OCI-M2 (cell line): ENCODE data around the gene MPP2.
"Not testable (repeated sequence)": the region's sequence is repeated elsewhere in the genome, so short reads cannot be mapped to it uniquely, and the experiment has no call there.

Experiments used
- DNase-seq: peaks from one replicate; lab custom pipeline; 2025; ENCODE audit not compliant: unreplicated experiment; lab: John Stamatoyannopoulos, UW

MPP2 gene, protein sequence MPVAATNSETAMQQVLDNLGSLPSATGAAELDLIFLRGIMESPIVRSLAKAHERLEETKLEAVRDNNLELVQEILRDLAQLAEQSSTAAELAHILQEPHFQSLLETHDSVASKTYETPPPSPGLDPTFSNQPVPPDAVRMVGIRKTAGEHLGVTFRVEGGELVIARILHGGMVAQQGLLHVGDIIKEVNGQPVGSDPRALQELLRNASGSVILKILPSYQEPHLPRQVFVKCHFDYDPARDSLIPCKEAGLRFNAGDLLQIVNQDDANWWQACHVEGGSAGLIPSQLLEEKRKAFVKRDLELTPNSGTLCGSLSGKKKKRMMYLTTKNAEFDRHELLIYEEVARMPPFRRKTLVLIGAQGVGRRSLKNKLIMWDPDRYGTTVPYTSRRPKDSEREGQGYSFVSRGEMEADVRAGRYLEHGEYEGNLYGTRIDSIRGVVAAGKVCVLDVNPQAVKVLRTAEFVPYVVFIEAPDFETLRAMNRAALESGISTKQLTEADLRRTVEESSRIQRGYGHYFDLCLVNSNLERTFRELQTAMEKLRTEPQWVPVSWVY

DNA sequence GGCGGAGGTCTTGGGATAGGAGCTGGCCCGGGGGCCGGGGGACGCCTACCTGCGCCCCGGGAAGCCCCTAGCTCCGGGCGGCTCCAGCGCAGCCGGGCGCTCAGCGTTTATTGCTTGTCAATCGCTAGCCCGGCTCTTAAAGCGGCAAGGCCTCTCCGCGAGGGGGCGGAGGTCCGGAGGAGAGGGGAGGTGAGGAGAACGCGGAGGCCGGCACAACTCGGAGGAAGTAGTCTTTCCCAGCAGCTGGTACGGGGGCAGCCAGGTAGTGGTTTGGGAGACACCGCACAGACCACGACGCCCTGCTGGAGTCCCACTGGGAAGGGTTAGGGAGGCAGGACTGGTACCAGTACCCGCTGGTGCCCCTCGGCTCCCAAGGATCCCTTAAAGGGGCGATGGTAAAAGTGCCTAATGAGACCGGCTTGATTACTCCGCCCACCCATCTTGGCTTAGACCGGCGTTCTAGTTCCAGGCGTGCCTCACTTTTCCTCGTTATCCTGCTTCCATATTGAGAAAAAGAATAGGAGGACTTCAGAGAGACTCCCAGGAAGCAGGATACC lies at the start of gene MPP2:
Gene MPP2, minus strand, starts transcription at position 112 of the 557 bp plus-strand sequence. CDS start 3,076 bp downstream, outside the sequence.
- peak; percentile 84 for DNase-seq

DNA sequence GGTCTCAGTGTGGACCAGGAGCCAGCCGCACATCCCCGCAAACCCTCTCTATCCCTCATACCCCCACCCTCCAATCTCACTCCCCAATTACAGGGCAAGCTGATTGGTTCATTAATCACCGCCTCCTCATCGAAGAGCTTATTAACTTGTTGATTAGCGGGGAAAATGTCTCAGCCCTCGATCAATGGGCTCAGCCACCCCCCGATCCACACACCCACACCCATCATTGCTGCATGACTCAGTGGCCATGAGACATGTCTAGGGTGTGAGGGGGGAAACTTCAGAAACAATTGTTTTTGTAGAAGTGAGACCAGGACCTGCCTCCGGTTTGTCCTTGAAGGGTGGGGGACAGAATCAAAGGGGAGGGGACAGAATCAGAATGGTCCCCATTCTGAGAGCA lies 48.9 kb upstream of the MPP2 start:
- no peak for DNase-seq

DNA sequence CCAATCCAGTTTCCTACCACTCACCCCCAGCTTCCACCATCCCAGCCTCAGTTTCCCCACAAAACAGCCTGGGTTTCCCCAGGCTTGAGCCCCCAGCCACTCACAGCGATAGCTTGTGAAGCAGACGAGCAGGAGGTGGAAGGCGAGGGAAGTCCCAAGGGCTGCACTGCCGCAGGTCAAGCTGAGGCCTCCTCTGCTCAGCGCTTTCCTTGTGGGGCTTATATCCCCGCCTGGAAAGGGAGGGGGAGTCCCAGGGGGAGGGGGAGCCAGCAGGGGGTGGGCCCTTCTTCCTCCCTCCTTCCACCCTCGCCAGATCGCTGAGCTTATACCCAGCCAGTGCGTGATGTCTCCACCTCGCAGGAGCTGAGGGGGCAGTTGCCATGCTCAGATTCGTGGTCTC lies 46.4 kb upstream of the MPP2 start, which contains the start of gene PYY:
Gene PYY, minus strand, starts transcription at position 195 of the 400 bp plus-strand sequence. CDS start 457 bp downstream, outside the sequence.
- DNase-seq: no peak

- DNase-seq: no peak
Measured at GRCh38 chr17:43952724-43953666, 45.7 kb upstream of the MPP2 start.

DNA sequence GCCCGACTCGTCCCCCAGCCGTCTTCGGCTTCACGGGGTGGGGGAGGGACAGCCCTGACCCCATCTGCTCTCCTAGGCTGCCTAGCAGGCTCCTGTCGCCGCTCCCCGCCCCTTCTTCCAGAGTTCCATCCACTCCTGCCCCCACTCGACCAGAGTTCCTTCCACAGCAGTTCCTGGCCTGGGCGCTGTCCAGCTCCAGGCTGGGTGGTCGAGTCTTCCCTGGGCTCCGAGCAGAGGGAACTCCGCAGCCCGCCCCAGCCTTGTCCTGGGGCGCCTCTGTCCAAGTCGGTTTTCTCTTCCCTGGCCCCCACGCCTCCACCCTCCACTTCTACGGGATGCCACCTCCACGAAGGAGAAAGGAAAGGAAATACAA lies 45.0 kb upstream of the MPP2 start:
- DNase-seq: no peak

DNA sequence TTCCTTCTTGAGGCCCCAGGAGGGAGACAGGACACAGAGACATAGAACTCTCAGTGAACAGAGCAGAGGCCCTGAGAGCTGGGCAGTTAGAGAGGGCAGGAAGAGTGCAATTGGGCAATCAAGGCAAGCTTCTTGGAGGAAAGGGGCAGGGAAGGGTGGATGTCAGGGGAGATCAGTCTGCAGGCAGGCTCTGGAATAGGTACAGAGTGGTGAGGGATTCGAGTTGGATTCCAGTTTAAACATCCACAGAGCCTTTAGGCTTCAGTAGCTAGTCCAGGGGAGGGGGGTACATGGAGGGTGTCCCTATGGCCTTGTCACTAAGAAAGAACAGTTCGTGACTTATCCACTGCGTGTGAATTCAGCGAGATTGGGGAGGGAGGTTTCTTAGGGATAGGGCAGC lies 44.4 kb upstream of the MPP2 start:
- DNase-seq: no peak

- no peak for DNase-seq
Measured at GRCh38 chr17:43950554-43950953, 43.2 kb upstream of the MPP2 start.

DNA sequence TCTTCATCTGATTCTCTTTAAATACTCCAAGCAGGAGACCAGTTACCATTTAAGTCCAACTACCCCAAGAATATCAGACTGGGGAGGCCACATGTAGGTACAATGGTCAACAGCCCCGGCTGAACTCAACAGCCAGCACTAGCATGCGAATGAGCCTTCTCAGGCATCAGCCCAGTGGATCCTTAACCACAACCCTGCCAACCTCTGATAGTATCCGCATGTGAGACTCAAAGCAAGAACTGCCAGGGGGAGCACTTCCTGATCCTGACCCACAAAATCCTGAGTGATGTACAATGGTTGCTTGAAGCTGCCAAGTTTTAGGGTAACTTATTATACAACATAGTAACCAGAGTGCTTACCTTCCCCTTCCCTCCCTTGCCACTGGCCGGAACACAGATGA lies 42.4 kb upstream of the MPP2 start:
- no peak for DNase-seq

DNA sequence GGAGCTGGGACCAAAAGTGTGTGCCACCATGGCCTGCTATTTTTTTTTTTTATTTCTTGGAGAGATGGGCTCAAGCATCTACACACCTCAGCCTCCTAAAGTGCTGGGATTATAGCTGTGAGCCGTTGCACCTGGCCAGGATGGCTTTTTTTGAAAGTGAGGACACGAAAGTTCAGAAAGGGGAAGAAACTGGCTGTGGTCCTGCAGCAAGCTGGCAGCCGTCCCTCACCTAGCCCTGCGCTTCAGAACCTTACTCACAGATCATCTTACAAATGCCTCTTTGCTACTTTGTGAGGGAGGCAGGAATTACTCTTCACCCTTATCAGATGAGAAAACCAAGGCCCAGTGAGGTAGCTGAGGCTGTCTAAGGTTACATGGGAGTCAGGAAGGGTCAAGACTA lies 39.4 kb upstream of the MPP2 start:
- no peak for DNase-seq

- no peak for DNase-seq
Measured at GRCh38 chr17:43945074-43945829, 37.9 kb upstream of the MPP2 start.

DNA sequence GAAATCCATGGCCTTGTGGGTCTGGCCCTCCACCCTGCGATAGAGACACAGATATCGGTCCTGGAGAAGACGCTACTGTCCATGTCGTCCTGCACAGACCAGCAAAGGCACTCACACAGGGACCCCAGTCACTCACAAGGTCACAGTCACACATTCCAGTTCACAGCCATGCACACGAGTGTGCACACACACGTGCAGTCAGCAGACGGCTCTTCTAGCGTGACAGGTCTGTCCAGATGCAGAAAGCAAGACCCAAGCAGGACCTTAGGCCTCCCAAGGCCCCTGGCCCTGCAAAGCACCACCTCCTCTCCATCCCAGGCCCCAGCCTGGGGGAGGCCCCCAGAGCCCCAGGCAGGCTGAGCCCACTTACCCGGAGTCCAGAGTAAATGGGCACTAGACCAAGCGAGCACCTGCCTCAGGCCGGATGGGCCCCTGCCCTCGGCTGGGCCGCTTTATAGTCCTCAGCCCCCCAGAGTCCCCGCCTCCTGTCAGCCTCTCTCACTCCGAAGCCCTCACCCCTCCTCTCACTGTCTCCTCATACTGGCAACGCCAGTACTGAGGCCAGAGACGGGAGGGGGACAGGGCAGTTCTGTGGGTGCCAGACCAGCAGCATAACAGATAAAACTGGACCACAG lies 34.8 kb upstream of the MPP2 start, which contains the start of gene PPY:
Gene PPY, minus strand, starts transcription at position 426 of the 635 bp plus-strand sequence. CDS start 822 bp downstream, outside the sequence.
- DNase-seq: no peak

DNA sequence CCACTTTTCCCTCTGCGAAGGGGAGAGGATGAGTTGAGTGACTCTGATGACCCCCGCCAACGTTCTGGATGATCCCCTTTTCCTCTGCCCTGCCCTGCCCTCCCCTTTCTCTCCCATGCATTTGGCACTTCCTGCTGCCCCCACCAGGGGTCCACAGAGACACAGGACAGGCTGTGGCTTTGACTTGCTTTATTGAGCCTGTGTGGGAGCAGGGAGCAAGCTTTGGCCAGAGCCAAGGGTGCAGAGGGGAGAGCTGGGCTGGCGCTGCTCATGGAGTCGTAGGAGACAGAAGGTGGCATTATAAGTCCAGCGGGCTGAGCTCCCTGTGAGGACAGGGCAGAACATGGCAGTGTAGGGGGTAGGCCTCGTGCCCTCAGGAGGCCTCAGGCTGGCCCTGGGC lies 33.3 kb upstream of the MPP2 start:
- DNase-seq: peak; percentile 5

DNA sequence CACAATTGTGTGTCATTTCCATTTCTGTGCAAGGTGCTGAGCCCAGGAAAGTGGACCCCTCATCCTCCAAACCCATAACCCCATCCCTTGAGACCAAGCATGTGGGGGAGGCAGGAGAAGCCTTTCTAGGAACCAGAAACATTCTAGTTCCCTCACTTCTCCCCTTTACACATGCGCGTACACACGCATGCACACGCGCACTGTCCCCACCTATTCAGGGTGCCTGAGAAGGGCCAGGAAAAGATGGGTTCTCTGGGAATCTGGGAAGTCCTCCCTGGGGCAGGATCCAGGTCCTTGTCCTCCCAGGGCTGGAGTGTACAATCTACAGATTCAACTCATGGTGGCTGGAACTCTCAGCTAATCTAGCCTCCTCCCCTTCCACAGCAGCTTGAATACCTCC lies 32.5 kb upstream of the MPP2 start:
- no peak for DNase-seq

GRCh38 chr17:43939452-43939851 lies 32.1 kb upstream of the MPP2 start:
- not testable (repeated sequence) for DNase-seq

- DNase-seq: no peak
Measured at GRCh38 chr17:43938838-43939182, 31.5 kb upstream of the MPP2 start.

DNA sequence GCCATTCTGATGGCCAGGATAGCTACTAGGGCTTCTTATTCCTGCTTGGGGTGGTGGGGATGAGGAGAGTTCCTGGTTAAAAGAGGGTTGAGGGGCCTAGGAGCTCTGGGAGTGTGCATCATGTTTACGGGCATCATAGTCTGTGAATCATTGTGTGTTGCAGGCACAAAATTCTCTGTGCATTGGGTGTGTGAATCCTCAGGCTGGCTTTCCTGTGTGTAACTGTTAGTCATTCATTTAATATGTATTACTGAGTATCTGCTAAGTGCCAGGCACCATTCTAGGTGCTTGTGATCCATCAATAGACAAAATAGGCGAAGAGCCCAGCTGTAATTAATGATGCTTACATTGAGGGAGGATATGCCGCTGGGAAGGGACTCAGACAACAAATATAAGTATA lies 29.1 kb upstream of the MPP2 start:
- DNase-seq: no peak

GRCh38 chr17:43935926-43936261 lies 28.6 kb upstream of the MPP2 start:
- no peak for DNase-seq

GRCh38 chr17:43935204-43935925 lies 28.0 kb upstream of the MPP2 start:
- no peak for DNase-seq

DNA sequence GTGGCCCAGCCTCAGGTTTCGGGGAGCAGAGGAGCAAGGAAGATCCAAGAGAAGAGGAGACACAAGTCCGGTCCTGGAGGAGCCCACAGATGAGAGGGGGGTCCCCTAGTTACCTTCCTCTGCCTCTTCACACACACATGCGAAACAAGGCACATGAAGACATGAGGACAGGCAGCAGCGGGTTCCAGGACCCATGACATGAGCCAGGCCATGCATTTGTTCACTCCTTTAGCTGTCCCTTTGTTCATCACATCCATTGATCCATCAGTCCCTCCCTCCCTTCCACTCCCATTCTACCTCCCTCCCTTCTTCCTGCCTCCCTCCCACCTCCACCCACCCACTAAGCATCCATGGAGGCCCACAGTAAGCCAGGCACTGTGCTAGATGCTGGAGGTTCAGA lies 25.6 kb upstream of the MPP2 start:
- no peak for DNase-seq

- DNase-seq: no peak
Measured at GRCh38 chr17:43932357-43932756, 25.0 kb upstream of the MPP2 start.
